Activated naive CD8-positive, alpha-beta T cell treated with anti-CD3 and anti-CD28 coated beads, Interleukin-2, amount 10 ng/mL, durations not matched to agents 7 days and 5 days (primary cell): ENCODE results near the gene DMTF1. TPM values are rescaled to one million over a fixed set of nuclear protein-coding genes. Genes with fewer than 3 reads are reported as not detected.
A peak's percentile ranks its signal among the peaks of the same experiment; 100 is the strongest.

Experiments used
- ATAC-seq: fragments of 150-1000 bp; cut with Tn5 transposase; one replicate; pipeline ENCODE4 v1.10.0; 2021; ENCODE audit warnings: low read depth, moderate library complexity
- POLR2A ChIA-PET: fragments of 350-600 bp; sonication (Branson Sonifier 250); formaldehyde crosslinking; loops from one replicate; lab custom pipeline; 2021; ENCODE audit warnings: antibody characterized with exemption; lab: Charles Lee
- DNase-seq: peaks from one replicate; pipeline ENCODE4 v3.0.0; 2021
- H3K27ac Mint-ChIP-seq: one replicate; pipeline ENCODE4 v1.8.0; 2022; ENCODE audit warnings: mild to moderate bottlenecking, mixed read lengths
- H3K27me3 Mint-ChIP-seq: one replicate; pipeline ENCODE4 v1.8.0; 2022; ENCODE audit warnings: mild to moderate bottlenecking, moderate library complexity, mixed read lengths
- H3K36me3 Mint-ChIP-seq: one replicate; pipeline ENCODE4 v1.8.0; 2021; ENCODE audit warnings: mild to moderate bottlenecking, mixed read lengths
- H3K4me1 Mint-ChIP-seq: one replicate; pipeline ENCODE4 v1.8.0; 2021; ENCODE audit warnings: mixed read lengths
- H3K4me3 Mint-ChIP-seq: one replicate; pipeline ENCODE4 v1.8.0; 2022; ENCODE audit warnings: mild to moderate bottlenecking, moderate library complexity, mixed read lengths
- H3K9me3 Mint-ChIP-seq: one replicate; pipeline ENCODE4 v1.8.0; 2021; ENCODE audit warnings: mixed read lengths
- total RNA-seq, 2 experiments: library from RNA; stranded (reverse); gene quantifications; one replicate each; pipeline ENCODE4 v1.2.3, GENCODE V29; 2021

DMTF1 gene
- total RNA-seq, 2 experiments from 2014 or later = 131 to 137 TPM

- H3K36me3 Mint-ChIP-seq = peaks cover 63% of the 10 kb centered on the region
- POLR2A ChIA-PET = no interaction called here
- no peak overlapping the region for H3K4me3 Mint-ChIP-seq
- H3K4me1 Mint-ChIP-seq = peaks cover 50% of the 10 kb centered on the region
- peaks cover 20% of the 10 kb centered on the region for H3K9me3 Mint-ChIP-seq
- no peaks in the 10 kb centered on the region for H3K27me3 Mint-ChIP-seq
- peak overlapping the region; percentile 37 for H3K27ac Mint-ChIP-seq
- ATAC-seq (no peak), DNase-seq (no peak)
These were observed 57.2 kb downstream of the DMTF1 start for GRCh38 chr7:87209295-87209924.

GRCh38 chr7:87210506-87210905 is 58.3 kb downstream of the DMTF1 start:
- POLR2A ChIA-PET = interaction anchor here (3.8 to 4.8 kb wide), 2 partner anchors 11 to 57 kb away, joined by 21 to 50 read pairs; partner anchors contain the start of genes DMTF1 and TMEM243
- no peak for ATAC-seq
- Mint-ChIP-seq H3K36me3 (peaks cover 54% of the 10 kb centered on the region), H3K4me1 (peaks cover 54% of the 10 kb centered on the region), H3K9me3 (peaks cover 16% of the 10 kb centered on the region), H3K27ac (peak overlapping the region; percentile 97), H3K4me3 (no peak overlapping the region), H3K27me3 (no peaks in the 10 kb centered on the region)
- no peak for DNase-seq

DNA sequence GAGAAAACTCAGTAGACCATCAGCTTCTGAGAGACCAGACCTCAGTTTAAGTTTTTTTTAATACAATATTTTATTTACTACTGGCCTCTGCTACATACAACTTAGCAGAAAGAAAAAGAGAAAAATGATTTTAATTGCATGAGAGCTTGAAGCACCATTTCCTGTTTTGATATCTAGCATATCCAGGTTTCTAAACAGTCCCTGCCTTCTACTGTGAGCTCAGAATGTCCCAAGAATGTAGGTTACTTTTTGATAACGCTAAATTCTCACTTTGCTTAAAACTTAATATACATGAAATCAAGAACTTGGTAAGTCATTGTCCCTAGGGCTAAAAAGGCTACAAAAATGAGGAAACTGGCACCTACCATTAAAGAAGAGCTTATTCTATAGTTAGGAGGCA is 60.2 kb downstream of the DMTF1 start:
- ATAC-seq = no peak
- Mint-ChIP-seq H3K27ac (peak overlapping the region; percentile 97), H3K27me3 (no peaks in the 10 kb centered on the region), H3K36me3 (peaks cover 39% of the 10 kb centered on the region), H3K4me3 (peak overlapping the region; percentile 81), H3K9me3 (peaks cover 8% of the 10 kb centered on the region), H3K4me1 (peaks cover 65% of the 10 kb centered on the region)
- DNase-seq = no peak
- POLR2A ChIA-PET = interaction anchor here (1.2 to 4.8 kb wide), 4 partner anchors 9 to 59 kb away, joined by 3 to 50 read pairs (median 13); partner anchors contain the start of genes DMTF1 and TMEM243

- peaks cover 68% of the 10 kb centered on the region for H3K4me1 Mint-ChIP-seq
- H3K27me3 Mint-ChIP-seq = no peaks in the 10 kb centered on the region
- ATAC-seq (no peak), DNase-seq (no peak)
- peaks cover 32% of the 10 kb centered on the region for H3K36me3 Mint-ChIP-seq
- POLR2A ChIA-PET = interaction anchor here (1.2 to 4.8 kb wide), 3 partner anchors 8 to 60 kb away, joined by 5 to 50 read pairs (median 21); partner anchors contain the start of genes DMTF1 and TMEM243
- peak overlapping the region; percentile 81 for H3K4me3 Mint-ChIP-seq
- peak overlapping the region; percentile 97 for H3K27ac Mint-ChIP-seq
- peaks cover 8% of the 10 kb centered on the region for H3K9me3 Mint-ChIP-seq
These were observed 61.0 kb downstream of the DMTF1 start for GRCh38 chr7:87213252-87213651.

DNA sequence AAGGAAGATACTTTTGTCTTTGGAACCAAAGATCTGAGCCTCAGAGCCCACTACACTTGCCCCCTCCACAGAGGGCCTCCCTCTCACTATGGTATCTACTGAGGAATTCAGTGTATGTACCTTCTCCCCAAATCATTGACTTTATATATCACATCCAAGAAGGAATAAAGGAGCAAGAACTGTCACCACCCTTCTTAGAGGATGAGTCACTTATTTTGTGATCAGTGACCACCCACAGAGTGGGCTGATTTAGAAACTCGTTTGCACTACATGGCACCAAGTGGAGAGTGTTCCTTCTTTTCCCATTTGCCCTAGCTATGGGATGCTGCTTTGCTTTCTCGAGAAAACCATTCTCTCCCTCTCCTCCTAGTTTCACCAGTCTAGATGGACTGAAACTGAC is 61.6 kb downstream of the DMTF1 start:
- peak overlapping the region; percentile 59 for H3K4me3 Mint-ChIP-seq
- peaks cover 64% of the 10 kb centered on the region for H3K4me1 Mint-ChIP-seq
- no peaks in the 10 kb centered on the region for H3K27me3 Mint-ChIP-seq
- ATAC-seq = no peak
- H3K9me3 Mint-ChIP-seq = peaks cover 5% of the 10 kb centered on the region
- DNase-seq = no peak
- peak overlapping the region; percentile 97 for H3K27ac Mint-ChIP-seq
- H3K36me3 Mint-ChIP-seq = peaks cover 31% of the 10 kb centered on the region
- POLR2A ChIA-PET = interaction anchor here (0.9 to 4.8 kb wide), 3 partner anchors 7 to 60 kb away, joined by 3 to 50 read pairs (median 21); partner anchors contain the start of genes DMTF1 and TMEM243

DNA sequence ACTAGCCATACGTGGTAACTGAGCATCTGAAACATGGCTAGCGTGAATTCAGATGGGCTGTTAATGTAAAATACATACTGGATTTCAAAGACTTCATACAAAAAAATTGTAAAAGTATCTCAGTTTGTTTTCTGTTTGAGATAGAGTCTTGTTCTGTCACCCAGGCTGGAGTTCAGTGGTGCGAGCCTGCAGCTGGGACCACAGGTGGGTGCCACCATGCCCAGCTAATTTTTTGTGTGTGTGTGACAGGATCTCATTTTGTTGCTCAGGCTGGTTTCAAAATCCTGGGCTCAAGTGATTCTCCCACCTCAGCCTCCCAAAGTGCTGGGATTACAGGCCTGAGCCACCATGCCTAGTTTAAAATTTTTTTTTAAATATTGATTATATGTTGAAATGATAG is 62.8 kb downstream of the DMTF1 start:
- POLR2A ChIA-PET = no interaction called here
- Mint-ChIP-seq H3K27ac (no peak overlapping the region), H3K4me3 (no peak overlapping the region), H3K4me1 (peaks cover 58% of the 10 kb centered on the region), H3K36me3 (peaks cover 23% of the 10 kb centered on the region), H3K9me3 (no peaks in the 10 kb centered on the region), H3K27me3 (no peaks in the 10 kb centered on the region)
- no peak for ATAC-seq
- no peak for DNase-seq

DNA sequence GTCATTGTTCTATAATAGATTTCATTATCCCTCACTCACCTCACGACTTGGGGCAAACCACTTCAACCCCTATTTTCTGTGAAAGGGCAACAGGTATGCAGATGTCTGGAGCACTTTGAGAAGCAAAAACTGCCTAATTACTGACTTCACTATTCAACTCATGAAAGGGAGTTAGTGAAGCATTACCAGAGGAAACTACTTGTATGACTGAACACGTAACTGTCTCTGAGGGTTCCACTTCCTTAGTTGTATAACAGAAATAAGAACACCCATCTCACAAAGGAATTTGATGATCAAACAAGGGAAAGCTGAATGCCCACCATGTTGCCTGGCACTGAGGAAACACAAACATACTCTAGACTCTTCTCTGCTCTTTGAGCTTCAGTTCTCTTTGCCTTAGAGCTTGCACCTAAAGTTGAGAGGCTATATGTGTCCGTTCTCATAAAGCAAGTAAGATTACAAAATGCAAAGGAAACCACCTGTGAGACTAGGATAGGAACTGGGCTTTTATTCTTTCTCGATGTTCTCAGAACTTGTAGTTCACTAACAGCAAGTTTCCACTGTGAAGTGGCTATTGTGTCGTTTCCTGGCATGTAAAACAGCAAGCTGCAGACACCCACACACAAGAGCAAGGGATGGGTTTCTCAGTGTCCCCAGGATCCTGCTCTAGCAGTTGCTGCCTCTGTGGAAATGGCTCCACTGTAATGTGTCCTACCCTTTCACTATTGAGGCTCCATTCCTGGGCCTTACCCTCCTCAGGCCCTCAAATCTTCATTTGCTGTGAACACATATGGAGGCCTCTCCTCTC is 64.7 kb downstream of the DMTF1 start:
- Mint-ChIP-seq H3K36me3 (peaks cover 20% of the 10 kb centered on the region), H3K4me3 (peak overlapping the region; percentile 98), H3K4me1 (peaks cover 50% of the 10 kb centered on the region), H3K27ac (peak overlapping the region; percentile 99), H3K27me3 (peaks cover 6% of the 10 kb centered on the region), H3K9me3 (no peaks in the 10 kb centered on the region)
- ATAC-seq = peak; percentile 28
- POLR2A ChIA-PET = interaction anchor here (0.9 to 6.5 kb wide), 8 partner anchors 9 to 660 kb away, joined by 3 to 119 read pairs (median 4); partner anchors contain the start of genes DBF4, DMTF1 and SLC25A40
- no peak for DNase-seq

DNA sequence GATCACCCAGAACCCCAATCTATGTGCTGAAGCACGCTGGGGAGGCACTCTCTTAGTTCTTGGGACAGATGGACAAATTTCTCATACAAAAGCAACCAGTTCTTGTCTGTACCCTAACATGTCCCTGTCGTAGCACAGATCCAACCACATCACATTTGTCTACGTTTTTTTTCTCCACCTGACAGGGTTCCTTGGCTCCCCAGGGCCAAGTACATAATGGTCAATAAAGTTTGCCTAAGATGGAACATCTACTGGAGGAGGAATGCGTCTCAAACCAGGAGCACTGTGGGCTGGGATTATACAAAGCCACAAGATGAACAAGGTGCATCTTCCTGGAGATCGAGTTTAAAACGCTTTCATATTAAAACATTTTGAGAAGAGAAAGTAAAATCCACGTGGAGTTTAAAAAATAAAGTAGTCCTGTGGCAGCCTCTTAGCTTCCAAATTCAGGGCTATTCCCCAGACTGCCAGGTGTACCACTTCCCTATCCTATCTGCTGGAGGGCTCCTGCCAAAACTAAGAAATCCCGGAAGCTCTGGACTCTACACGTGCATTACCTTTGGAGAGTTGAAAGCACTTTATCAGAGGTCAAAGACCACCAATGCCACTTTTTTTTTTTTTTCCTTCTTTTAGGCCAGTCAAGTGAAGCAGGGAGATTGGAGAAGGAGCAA is 65.9 kb downstream of the DMTF1 start:
- ATAC-seq (no peak), DNase-seq (no peak)
- Mint-ChIP-seq H3K36me3 (peaks cover 16% of the 10 kb centered on the region), H3K4me1 (peaks cover 39% of the 10 kb centered on the region), H3K9me3 (no peaks in the 10 kb centered on the region), H3K4me3 (peak overlapping the region; percentile 98), H3K27me3 (peaks cover 6% of the 10 kb centered on the region), H3K27ac (peak overlapping the region; percentile 99)
- POLR2A ChIA-PET = interaction anchor here (0.9 to 6.5 kb wide), 4 partner anchors 45 to 658 kb away, joined by 3 to 119 read pairs (median 3); partner anchors contain the start of genes DBF4, DMTF1 and SLC25A40

DNA sequence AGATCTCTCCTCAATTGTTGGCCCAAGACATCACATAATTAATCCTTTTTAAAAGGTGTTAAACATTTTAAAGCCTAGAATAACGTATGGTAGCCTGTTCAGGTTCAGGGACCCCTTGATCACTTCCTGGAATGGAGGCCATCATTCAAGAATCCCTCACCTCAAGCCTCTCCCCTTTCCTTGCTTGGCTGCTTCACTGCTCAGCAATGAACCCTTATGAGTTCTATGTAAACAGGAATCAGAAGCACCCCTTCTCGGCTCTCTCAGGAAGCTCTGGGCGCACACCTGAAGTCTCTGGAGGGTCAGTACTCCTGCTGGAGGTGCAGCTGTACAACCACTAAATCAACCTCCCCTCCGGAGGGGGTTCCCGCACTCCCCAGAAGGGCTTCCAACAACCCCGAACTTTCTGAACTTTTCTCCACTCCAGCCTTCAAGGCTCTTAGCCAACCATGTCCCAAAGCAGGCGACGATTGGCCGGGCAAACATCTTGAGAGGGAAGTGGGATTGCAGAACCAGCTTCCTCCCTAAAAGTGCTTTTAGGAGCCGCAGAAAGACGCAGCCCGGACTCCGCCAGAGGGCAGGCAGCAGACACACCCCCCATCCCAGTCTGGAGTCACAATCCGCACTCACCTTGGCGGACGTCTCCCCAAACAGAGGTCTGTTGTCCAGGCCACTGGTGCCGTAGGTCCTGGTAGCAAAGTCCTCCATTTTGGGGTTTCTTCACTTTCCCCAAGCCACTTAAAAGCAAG is 66.7 kb downstream of the DMTF1 start:
- ATAC-seq = peak; percentile 2
- Mint-ChIP-seq H3K27ac (peak overlapping the region; percentile 99), H3K4me3 (peak overlapping the region; percentile 98), H3K36me3 (peaks cover 12% of the 10 kb centered on the region), H3K4me1 (peaks cover 30% of the 10 kb centered on the region), H3K9me3 (no peaks in the 10 kb centered on the region), H3K27me3 (peaks cover 6% of the 10 kb centered on the region)
- no peak for DNase-seq
- POLR2A ChIA-PET = interaction anchor here (0.8 to 6.5 kb wide), 9 partner anchors 7 to 382 kb away, joined by 3 to 119 read pairs (median 3); partner anchors contain the start of genes ABCB1, CROT and DMTF1

GRCh38 chr7:87219545-87220025 is 67.3 kb downstream of the DMTF1 start, which contains the start of gene TMEM243:
TSS of gene TMEM243 (minus strand) at chr7:87219732. CDS start at chr7:87219503, 229 bp downstream.
- Mint-ChIP-seq H3K36me3 (peaks cover 7% of the 10 kb centered on the region), H3K4me3 (peak within 1 kb of the TSS; percentile 98), H3K27me3 (peaks cover 6% of the 10 kb centered on the region), H3K27ac (peak within 1 kb of the TSS; percentile 99), H3K4me1 (peaks cover 24% of the 10 kb centered on the region), H3K9me3 (no peaks in the 10 kb centered on the region)
- DNase-seq = peak; percentile 83
- POLR2A ChIA-PET = interaction anchor here (0.8 to 6.5 kb wide), 10 partner anchors 8 to 381 kb away, joined by 3 to 119 read pairs (median 4); partner anchors contain the start of genes ABCB1, CROT and DMTF1
- ATAC-seq = peak; percentile 72

DNA sequence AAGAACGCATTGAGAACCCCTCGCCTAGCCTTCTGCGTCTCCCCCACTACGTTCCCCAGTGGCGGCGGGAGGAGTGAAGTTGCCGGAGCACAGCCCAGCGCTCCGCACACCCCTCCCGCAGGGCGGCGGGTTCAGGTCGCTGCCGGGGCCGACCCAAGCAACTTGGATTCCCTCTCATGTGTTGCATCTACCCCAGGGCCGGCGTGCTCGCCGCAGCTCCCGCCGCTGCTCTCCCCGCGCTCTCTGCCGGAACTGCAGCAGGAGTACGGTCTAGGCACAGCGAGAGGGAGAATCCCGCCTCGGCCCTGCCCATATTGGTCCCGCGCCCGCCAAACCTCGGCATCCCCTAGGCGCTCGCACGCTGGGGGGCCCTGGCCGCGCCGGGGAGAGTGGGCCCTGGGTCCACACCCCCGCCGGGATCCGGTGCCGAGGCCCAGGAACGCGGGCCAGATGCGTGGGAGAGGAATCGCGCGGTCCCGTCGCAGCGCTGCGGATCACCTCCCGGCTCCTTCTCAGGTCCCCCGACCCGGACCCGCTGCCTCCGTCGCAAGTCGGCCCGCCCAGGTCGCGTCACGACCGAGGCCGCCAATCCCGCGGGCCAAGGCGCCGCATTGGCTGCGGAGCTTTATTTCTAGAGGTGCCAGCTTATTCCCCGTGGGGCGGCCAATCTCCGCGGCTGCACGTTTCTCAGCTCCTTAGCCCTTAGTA is 67.9 kb downstream of the DMTF1 start:
- H3K9me3 Mint-ChIP-seq = no peaks in the 10 kb centered on the region
- H3K36me3 Mint-ChIP-seq = peaks cover 6% of the 10 kb centered on the region
- H3K27ac Mint-ChIP-seq = peak overlapping the region; percentile 99
- POLR2A ChIA-PET = interaction anchor here (0.6 to 6.5 kb wide), 11 partner anchors 8 to 159 kb away, joined by 3 to 119 read pairs (median 5); partner anchors contain the start of genes CROT and DMTF1
- H3K27me3 Mint-ChIP-seq = peaks cover 6% of the 10 kb centered on the region
- peak overlapping the region; percentile 98 for H3K4me3 Mint-ChIP-seq
- DNase-seq = peak; percentile 84
- ATAC-seq = peak; percentile 53
- peaks cover 23% of the 10 kb centered on the region for H3K4me1 Mint-ChIP-seq
